HG03457 (cell line): ENCODE measurements around the gene ZBTB7B.

Experiments used
- ATAC-seq: cut with Tn5 transposase; IDR thresholded peaks from one replicate; pipeline ENCODE4 v1.9.1; 2021; ENCODE audit warnings: moderate number of reproducible peaks; ENCODE audit not compliant: unreplicated experiment

The ZBTB7B gene

DNA sequence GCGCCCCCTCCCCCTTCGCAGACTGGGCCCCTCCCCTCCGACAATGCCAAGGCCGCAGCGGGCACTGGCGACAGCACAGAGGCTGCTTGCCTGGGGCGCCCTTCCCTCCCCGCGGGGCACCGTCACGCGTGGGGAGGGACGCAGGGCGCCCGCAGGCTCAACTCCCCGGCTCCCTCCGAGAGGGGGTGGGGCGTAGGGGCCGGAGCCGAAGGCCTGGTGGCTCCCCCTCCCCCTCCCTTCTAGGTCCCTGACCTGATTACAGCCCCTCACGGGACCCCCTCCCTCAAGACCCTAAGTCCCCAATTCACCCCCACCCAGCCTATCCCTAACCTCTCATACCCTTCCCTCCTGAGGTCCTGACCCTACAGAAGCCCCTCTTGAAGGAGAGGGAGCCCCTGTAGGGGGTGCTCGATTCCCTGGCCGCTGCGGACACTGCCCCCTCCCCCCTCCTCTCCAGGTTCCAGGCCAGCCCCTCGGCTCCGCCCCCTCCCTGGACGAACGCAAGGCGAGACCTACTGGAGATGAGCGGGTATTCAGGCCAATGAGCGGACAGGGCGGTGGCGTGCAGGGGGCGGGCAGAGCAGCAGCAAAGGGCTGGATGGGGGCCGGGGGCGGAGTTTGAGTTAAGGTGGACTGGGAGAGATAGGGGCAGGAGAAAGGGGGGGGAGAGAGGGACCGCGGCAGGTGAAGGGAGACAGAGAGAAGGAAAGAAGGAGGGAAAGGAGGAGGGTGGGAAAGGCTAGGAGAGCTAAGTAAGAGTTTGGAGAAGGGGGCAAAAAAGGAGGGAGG, 733 bp upstream of the ZBTB7B start:
- ATAC-seq: peak; percentile 42

DNA sequence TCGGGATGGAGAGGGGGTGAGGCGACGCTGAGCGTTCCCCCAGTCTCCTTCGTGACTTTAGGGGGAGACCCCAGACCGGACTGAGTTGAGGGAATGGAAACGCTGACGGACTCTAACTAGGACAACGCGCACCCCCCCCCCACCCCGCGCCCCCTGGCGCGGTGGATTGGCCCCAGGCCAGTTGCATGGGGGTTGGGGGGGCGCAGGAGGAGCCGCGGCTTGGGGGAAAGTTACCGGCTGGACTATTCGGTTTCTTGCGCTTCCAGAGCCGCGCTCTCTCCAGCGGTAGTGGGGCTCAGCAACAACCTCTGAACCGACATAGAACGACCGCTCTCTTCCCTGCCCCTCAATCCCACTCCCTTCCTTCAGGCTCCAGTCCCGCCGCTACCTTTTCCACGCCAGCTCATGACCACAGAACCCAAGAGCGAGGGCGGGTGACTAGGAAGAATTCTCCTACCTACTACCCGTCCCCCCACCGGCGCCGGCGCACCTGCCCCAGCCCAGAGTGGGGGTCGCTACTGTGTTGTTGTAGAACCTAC, 694 bp downstream of the ZBTB7B start:
- ATAC-seq: no peak

DNA sequence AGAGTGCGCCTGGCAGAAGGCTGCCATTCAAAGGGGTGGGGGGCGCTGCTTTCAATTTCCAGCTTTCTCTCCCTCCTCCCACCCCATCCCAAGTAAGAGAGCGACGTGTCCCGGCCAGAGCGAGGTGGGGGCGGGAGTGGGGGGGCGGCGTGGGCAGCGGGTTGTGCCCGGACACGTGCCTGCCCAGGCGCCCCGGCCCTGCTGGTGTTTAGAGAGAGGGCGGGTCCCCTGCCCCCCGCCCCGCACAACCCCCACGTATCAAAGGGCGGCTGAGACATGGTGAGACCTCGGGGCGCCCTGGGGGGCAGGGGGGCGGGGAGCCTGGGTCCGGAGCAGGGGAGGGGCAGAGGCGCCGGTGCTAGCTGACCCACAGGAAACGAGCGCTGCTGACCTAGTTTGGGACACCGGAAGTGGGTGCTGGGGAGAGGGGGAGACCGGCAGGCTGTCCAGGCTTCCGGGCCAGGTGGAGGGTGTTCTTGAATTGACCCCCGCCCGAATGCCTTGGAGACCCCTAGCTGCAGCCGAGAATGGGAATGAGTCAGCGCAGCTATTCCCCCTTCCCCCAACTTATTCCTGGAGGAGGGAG, 1.3 kb downstream of the ZBTB7B start:
- ATAC-seq: no peak

DNA sequence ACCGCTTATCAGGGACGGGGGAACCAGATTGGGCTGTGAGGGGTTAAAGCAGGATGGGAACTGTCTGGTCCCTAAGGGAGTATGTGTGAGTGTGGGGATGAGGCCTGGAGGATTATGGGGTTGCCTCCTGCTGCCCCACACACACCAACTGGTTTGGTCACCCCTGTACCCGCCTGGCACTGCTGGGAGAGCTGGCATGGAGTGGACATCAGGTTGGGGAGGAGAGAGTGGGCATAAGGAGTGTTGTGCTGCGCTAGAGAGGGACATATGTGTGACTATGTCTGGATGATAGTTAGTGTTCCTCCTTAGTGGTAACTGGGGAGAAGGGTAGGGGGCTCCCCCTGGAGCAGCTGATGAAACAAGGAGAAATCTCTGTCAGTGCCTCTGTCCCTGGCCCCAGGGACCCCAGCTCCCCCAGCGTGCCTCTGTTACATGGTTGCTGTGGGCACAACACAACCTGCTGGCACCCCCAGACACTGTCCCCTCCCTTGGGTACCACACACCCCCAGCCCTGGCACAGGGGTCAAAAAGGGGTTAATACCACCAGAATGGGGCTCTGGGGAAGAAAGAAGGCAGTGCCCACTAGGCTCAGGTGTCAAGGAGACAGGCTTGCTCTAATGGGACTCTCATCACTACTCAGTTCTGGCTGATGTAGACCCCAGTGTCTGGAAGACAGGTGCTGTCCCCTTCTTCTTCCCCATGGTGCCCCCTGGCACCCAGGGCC, 1.9 kb downstream of the ZBTB7B start:
- no peak for ATAC-seq

DNA sequence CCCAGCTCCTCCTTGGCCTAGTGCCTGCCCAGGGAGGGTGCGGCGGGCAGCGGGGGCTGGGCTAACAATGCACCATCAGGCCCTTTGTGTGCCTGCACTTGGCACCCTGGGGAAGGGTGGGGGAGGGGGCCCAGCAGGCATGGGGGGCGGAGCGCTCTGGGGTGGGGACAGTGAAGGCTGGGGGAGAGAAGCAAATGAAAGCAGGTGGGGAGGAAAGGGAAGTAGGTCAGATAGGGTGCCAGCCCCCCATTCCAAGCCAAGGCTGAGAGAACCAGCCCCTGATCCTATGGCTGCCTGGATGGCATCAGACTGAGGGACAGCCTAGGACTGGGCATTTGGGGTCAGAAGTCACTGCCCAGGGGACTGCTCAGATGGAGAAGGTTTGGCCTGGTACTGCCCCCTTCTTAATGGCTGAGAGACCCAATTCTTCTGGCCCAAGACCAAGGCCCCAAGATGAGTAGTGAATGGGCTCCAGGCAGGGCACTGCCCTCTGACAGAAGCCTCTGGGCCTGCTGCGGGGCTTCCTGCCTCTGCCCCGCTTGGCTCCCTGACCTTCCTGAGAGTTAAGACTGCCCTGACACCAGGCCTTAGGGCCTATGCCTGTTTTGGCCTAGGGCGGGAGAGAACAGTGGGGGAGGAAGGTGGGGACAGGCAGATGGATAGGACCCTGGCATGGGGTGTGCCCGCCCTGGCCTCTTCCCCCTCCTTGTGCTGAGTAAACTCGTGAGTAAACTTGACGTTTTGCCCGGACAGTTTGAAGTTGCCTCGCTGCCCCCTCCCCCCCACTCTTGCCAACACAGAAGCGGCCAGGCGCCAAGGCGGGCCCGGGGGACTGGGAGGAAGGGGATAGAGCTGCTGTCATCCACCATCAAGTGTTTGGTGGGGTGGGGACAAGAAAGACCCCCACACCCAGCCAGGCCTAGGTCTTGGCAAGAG, 2.7 kb downstream of the ZBTB7B start:
- no peak for ATAC-seq

DNA sequence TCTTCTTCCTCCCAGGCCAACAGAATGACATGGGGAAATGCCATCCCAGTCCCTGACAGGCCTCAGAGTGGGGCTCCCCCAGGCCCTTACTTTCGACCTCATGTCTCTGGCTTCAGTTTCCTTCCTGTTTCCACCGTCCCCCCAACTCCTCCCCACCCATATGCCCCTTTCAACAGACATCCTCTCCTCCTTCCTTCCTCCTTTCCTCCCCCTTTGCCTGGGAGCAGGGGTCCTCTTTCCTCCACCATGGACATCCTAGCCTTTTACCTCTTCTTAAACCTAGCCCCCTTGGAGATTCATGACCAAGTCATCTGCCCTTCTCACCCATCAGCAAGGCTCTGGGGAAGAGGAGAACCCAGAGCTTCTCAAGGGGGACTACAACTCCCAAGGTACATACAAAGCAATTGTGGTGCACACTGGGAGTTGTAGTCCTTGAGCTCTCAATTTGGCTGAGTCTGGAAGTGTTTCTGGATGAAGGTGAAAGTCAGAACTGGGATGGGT, 4.0 kb downstream of the ZBTB7B start:
- no peak for ATAC-seq

DNA sequence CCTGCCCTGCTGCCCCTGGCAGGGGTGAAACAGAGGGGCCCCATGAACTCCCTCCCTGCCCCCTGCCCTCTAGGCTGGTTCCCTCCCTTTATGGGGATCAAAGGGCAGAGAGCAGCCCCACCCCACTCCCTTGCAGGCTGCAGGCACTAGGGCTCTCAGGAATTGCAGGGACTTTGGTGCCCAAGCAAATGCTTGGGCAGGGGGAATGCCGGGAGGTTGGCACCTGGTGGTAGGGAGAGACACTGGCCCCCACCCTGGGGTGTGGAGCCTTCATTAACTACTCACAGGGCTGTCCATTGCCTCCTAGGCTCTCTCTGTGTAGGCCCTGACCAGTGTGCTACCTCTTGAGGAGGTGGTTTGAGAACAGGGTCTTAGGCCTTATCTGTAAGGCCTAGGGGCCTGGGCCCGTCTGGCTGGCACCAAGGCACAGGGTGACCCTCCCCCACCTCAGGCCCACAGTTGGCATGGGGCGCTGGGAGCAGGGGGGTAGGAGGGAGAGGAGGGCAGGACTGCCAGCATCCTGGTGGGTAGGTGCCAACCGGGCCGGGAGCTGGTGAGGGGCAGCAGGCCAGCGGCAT, 4.7 kb downstream of the ZBTB7B start:
- ATAC-seq: no peak

DNA sequence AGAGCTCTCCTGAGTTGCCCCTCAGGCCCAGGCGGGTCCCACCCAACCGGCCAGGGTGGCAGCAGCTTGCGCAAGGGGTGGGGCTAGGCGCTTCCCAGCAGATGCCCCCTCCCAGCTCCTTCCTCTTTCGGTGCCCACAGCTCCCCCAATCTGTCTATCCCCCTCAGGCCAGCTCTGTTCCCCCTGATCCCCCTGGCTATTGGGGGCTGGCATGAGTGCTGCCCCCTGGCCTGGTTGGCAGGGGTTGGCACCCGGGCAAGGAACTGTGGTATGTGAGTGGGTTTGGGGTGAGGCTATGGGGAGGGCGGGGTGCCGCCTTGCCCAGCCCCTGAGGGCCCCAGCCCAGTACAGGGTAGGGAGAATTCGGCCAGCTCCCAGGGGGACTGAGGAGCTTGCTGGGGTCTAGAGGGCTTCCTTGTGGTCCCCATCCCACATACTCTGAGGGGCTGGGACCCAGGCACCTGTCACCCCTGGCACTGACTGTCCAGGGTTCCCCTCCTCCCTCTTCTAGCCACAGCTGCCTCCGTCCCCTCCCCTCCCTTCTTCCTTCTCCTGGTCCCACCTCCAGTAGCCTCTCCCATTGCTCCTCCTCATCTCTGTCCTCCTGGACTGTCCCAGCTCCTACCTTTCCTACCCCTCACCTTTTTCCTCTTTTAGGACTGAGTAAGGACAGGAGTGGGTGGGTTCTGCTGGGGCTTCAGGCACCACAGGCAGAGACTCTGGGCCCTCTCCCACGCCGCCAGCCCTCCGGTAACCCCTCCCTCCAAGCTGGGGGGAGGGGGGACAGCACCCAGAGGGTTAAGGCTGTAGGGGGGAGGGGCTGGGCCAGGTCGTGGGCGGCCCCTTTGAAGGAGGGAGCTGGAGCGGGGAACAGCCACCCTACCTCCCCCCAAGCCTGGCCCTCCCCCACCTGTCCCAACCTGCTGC, 5.7 kb downstream of the ZBTB7B start:
- no peak for ATAC-seq

DNA sequence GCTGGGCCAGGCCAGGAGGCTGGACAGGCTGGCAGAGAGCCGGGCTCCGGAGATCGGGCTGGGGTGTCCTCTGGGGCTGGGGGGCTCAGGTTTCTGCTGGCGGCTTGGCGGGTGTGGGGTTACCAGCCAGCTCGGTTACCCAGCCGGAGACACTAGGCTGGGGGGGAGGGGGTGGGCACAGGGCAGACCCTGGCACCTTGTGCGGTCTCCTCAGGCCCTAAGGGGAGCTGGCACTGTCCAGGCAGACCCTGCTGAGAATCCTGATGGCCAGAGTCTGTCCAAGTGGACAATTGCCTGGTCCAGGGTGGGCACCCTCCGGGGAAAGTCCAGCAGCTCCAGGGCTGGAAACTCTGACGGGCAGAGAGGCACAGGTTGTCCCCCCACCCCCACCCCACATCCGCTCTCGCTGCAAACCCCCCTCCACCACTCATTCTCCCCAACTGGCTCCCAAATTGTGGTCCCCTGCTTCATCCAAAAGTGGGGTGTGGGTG, 6.7 kb downstream of the ZBTB7B start:
- no peak for ATAC-seq

DNA sequence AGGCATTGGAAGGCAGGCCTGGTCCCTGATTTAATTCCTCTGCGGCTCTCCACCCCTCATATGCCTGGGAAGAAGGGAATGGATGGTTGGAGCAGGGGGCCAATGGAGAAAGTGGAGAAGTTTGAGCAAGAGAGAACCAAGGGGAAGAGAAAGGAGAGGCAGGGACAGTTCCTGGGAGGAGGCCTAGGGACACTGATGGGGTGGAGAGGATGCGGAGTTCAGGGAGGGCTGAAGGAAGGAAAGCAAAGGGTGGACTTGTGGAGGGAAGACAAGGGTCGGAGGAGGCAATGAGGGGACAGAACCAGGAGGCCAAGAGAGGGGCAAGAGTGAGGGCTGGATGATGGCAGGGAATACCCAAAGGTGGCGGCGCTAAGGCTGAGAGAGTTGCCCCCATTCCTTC, 7.1 kb downstream of the ZBTB7B start:
- no peak for ATAC-seq

DNA sequence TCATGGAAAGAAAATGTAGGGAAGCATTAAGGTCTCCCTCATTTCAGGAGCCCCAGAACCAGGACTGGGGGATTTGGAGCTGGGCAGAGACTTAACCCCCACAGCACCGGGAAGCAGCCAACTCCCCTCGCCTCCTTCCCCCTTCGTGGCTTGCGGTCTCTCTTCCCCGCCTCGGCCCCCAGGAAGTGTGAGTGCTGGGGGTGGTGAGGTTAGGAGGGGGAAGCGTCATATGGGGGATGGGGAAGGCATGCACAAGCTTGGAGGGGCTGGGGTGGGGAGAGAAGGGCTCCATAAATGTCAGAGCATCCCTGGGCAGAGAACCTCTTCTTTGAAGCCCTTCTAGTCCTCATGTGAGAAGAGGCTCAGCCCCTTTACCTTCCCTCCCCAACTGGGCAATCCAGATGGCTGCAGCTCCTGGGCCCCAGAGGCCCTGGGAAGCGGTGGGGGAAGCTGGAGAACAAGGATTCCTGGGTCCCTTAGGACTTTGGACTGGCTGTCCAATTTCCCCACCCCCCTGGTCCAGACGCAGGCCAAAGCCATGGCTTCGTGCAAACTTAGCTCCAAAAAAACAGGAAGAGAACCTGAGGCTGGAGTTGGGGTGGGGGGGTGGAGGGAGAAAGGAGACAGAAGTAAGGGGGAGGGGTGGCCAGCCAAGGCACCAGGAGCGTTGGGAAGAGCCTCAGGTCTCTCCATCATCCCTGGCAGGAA, 7.8 kb downstream of the ZBTB7B start:
- no peak for ATAC-seq

DNA sequence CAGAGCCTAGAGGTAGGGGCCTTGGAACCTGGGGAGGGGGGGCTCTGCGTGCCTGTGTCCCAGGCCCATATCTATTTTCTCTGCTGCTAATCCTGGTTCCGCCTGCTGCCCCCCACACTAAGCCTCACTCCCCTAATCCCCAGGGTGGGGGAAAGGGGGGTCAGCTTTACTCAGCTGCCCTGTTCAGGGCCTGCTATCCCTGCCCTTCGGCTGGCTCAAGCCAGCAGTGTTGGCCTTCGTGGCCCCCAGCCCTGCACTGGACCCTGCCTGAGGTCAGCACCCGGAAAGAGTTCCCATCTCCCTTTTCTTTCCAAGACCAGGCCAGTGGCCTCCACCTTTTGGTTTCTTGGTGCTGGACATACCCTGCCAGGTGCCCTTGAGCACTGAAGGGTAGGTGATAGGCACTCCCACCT, 8.4 kb downstream of the ZBTB7B start:
- ATAC-seq: no peak

DNA sequence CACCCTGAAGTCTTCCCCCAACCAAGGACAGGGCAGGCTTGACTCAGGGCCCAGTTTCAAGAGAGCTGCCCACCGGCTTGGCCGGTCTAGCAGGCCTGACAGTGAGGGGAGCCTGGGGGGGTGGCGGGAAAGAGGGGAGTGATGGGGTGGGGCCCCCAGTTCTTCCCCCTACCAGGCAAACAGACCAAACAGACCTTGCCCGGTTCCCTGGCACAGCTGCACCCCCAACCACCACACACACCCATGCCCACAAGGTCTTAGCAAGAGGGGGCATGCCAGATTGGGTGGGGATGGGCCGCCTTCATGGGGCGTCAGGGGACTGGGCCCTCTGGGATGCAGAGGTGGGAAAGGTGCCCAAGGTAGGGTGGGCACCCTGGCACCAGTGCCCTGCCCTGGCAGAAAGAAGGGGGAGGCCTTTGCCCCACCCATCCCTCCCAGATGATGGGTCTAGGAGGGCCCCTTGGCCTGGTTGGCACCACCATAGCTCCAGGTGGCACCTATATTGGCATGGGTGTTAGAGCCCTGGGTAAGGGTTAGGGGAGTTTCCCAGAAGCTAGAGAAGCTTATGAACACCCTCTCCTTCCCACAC, 8.9 kb downstream of the ZBTB7B start:
- no peak for ATAC-seq

DNA sequence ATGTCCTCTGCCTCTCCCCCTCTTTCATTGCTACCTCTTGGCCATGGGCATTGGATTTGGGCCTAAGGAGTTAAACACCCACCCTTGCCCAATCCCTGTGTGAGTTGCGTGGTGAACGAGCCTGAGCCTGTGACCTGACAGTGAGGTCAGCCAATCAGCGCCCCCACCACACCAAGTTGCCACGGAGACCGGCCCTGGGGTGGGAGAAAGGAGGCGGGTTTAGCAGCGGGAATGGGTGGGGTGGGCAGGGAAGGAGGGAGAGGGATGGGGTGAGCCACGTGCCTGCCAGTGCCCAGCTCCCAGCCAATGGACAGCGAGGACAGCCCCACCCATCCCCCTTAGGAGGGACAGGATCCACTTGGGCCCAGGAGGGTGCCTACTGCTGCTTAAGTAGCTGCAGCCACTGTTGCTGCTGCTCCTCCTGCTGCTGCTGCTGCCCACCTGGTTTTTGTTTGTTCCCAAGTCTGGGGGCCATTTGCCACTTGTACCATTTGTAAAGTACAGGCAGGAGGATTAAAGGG, 9.5 kb downstream of the ZBTB7B start:
- ATAC-seq: no peak

DNA sequence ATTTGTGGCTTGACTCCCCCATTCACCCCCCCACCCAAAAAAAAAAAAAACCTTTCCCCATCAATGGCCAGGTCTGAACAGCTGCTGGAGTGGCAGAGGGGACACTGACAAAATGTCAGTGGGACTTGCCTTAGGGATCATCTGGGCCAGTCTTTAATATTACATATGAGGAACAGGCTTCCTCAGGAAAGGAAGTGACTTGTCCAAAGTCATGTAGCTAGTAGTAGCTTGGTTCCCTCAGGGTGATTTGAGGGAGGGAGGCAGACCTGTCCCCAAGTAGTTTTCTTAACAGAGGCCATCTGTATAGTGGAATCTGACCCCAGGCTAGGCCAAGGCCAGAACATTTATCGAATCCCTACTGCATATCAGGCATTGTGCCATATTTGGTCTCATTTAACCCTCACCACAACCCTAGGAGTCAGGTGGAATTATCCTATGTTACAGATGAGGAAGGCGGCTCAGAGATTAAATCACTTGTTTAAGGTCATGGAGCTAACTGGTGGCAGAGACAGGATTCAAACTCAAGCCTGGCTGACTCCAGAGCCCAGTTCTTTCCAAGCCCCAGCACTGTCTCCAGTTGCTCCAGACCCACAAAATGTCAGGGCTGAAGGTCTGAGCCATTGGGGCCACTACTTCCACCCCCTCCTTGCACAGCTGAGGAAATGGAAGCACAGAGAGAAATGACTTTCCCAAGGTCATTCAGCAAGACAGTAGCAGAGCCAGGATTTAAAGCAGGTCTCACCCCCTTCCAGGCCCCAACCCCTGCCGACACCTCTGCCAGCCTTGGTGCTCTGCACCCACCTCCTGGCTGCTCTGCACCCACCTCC, 10.4 kb downstream of the ZBTB7B start:
- no peak for ATAC-seq

DNA sequence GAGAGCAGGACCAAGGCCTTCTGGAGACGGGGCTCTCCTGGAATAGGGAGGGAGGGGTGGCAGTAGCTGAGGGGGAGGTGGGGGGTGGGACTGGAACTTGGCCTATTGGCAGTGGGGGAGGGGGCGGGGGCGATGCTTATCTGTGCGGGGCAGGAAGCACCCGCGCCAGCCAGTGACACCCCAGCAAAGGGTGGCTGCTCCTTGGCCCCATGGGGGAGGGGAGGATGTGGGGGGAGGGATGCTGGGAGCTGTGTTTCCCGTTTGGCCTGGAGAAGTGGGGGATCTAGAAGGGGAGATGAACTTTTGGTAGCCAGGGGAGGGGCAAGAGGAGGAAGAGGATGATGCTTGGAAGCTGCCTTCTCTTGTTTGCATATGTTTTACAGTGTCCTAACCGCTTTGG, 11.0 kb downstream of the ZBTB7B start:
- ATAC-seq: no peak
